HT1080 (cell line): ENCODE results near the gene PTPRN2. TPM values are rescaled to one million over a fixed set of nuclear protein-coding genes. Genes with fewer than 3 reads are reported as not detected.
"Not testable (repeated sequence)": the region's sequence is repeated elsewhere in the genome, so short reads cannot be mapped to it uniquely, and the experiment has no call there.

Source experiments
- DNase-seq: peaks from one replicate; pipeline ENCODE4 v3.0.0-alpha.2; 2015; ENCODE audit warnings: low read depth
- total RNA-seq: library from RNA; depleted of rRNA; stranded (reverse); fragments of >200 nt; shearing (Covaris generic); gene quantifications from 2 replicates; pipeline ENCODE4 v1.2.3, GENCODE V29; 2014

Gene PTPRN2
- total RNA-seq, 1 experiment from 2014 or later = 0.31 TPM

DNA sequence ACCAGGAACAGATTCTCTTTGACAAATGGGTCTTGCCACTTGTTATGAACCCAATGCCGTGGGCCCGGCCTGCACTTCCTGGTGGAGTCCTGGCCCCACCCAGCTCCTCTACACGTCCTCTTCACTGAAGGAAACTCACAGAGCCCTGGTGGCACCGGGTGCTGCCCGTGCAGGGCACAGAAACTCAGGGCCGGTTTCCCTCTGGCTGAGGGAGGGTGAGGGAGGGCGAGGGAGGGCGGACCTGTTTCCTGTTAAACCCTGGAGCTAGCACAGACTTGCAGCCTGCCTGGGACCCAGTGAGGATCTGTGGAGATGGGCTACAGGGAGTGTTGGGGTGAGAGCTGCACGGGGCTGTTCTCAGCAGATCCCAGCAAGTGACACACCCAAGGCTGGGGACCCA is 596.3 kb downstream of the PTPRN2 start:
- no peak for DNase-seq

DNA sequence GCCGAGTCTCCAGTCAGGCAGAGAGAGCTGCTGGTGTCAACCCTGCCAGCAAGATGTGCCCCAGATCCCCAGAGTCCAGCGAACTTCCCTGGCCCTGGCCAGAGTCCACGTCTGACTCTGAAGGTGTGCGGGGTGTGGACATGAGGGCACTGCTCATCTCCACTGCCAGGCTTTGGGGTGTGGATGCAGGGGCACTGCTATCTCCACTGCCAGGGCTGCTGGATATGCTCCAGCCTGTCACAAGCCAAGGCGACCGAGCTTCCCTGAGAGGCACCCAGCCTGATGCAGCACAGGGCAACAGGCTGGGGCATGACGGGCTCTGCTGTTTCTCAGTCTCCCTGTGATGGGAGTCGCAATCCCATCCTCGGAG is 596.8 kb downstream of the PTPRN2 start:
- no peak for DNase-seq

DNA sequence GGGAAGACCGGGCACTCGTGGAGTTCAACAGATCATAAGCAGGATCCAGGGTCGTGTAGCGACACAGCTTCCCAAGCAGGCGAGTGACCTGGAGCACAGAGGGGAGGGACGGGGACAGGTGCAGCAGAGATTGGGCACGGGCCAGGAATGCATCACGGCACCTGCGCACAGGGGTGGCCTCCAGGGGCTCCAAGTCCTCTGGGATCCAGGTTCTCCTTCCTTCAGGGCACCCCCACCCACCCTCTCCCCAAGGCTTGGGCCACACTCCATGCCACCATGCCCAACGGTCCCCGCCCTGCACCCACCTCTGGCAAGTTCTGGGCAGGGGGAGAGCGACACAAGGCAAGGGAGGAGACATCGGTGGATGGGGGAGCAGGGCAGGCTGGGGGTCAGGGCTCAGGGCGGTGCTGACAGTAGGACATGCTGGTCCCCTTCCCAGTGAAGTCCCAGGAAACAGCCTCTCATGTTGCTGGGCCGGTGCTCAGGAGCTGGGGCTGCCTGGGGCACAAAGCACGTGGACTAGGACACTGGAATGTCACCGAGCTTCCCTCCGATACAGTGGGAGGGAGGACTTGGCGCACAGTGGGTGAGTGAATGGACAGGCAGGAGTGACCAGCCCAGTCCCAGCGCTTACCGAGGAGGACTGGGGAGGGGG is 597.3 kb downstream of the PTPRN2 start:
- DNase-seq = no peak

DNA sequence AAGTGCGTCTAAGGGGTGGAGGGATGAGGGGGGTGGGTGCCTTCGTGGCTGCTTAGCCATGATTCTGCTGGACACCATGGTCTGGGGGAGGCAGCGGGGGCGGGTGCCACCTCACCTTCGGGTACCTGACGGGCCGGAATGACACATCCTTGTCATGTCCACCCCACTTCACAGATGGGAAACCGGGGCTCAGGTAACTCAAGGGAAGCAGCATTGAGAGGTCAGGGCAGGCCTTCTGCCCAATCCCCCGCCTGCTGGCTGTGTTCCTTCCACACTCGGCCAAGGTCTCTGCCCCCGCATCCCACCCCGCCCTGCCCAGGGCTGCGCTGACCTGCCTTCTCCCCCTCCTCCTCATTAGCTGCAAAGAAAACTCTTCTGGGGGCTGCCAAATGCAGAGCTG is 598.0 kb downstream of the PTPRN2 start:
- DNase-seq = no peak

DNA sequence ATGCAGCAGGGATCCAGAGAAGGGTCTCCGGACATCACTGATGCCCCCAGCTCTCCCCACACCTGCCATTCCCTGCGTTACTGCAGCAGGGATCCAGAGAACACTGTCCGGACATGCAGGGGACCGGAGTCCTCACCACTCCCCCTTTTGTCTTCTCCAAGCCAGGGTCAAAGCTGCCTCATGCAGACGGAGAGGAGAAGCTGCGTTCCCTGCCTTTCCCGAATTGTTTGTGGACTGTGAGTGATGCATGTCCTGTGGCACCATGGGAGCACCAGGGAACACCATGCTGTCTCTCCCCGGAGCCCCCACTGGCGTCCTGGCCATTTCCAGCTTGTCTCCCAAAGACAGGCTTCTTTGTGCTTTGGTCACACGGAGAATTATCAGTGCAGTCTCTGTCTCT is 599.7 kb downstream of the PTPRN2 start:
- no peak for DNase-seq

DNA sequence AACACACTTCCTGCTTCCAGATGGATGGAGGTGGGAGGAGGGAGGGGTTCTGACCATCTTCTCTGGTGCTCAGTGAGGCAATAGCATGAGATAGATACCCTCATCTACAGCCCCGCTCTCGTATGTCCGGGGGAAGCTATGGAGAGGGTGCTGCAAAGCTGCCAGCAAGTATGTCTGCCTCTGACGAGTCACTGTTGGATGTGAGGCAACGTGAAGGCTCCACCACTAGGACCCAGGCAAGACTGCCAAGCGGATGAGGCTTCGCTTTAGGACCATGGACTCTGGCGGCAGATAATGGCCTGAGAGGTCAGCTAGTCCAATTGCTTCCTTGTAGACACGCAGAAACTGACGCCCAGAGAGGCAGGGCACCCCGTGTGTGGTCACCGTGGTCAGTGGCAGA is 601.6 kb downstream of the PTPRN2 start:
- DNase-seq = no peak

DNA sequence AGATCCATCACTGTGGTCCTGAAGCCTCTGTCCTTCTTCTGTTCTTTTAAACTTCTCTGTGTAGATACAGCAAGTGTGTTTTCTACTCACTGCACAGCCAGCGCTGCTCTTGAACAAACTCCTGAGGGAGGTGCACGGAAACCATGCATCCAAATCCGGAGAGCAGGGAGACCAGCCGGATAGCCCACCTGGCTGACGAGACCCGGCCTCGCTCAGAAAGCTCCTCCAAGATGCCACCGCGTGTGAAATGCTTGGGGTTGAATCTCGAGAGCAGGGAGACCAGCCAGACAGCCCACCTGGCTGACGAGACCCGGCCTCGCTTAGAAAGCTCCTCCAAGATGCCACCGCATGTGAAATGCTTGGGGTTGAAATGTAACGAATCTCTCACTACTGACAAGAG is 602.0 kb downstream of the PTPRN2 start:
- no peak for DNase-seq

DNA sequence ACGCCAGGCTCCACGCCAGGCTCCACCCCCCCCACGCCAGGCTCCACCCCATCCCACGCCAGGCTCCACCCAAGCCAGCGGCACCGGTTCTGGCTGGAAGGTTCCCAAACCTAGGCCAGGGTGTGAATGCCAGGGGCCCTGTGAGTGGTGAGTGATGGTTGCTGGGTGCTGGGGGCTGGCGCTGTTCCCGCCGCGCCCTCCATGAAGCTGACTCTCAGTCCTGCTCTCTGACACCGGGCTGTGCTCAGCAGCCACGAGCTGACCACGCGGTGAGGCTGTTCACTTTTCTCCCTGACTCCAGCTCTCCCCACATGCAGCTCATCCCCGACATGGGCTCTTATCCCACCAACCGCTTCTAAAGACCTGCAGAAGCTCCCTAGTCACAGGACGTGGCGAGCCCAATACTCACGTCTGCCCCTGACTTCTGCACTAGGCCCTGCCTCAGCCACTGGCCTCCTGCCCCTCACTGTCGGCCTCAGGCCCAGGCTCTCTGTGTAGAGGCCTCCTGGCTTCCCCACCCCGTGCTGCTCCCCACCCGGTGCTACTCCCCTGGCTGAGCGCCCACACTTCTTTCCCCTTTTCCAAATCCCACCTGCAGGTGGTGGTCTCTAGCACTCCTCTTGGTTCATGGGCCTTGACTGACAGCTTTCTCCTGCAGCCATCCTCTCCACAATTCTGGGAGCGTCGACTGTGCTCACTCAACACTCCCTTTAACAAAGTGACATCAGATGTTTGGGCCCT is 603.0 kb downstream of the PTPRN2 start:
- DNase-seq = no peak

DNA sequence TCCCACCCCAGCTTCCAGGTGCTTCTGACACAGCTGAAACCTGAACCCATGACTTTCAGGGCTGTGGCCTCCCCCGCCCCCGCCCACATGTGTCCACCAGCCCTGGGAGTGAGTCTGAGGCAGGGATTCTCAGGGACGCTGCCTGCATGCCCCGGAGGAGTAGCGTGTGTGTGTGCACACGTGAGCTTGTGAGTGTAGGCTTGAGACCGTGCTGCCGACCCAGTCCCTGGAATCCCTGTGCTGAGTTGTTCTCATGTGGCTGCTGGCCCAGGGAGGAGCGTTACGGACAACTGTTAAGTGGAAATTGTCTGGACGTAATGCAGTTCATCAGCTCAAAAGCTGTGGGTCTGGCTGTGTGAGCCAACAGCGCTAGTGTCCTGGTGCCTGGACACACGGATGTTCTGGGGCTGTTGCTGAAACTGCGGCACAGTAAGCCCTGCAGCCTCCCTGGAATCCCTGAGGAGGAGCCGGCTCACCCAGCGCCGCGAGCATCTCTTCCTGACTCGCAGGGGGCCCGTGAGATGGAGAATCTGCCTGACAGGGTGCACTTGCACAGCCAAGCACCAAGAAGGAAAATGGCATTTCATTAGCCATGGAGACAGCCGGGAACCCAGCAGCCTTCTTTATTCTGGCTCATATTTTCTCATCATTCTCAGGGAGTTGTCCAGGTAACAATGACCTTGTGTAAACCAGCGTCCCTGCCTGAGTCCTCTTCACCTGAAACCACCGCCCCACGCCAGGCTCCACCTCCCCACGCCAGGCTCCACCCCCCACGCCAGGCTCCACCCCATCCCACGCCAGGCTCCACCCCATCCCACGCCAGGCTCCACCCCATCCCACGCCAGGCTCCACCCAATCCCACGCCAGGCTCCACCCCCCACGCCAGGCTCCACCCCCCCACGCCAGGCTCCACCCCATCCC is 603.9 kb downstream of the PTPRN2 start:
- no peak for DNase-seq

DNA sequence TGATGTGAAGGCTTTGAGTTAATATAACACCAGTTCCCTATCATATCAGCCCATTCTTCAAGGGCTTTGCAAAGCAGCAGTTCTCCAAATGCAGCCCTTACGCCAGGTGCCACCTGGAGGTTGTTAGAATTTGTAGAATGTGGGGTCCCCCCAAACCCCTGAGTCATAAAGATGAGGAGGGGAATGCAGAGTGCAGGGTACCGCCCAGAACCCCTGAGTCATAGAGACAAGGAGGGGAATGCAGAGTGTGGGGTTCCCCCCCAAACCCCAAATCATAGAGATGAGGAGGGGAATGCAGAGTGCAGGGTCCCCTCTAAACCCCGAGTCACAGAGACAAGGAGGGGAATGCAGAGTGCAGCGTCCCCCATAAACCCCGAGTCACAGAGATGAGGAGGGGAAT is 605.8 kb downstream of the PTPRN2 start:
- DNase-seq = no peak

DNA sequence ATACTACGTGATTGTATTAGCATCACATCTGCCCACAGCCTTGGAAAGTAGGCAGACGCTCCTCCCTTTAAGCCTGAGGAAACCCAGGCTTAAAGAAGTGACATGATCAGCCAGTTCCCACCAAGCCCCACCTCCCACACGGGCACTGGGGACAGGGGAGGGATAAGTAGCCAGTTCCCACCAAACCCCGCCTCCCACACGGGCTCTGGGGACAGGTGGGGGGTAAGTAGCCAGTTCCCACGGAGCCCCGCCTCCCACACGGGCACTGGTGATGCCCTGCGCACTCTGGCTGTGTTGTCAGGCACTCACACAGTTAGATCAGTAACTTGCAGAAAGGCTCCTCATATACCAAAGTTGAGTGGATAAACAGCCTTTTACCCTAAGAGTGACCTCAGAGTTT is 606.8 kb downstream of the PTPRN2 start:
- no peak for DNase-seq

DNA sequence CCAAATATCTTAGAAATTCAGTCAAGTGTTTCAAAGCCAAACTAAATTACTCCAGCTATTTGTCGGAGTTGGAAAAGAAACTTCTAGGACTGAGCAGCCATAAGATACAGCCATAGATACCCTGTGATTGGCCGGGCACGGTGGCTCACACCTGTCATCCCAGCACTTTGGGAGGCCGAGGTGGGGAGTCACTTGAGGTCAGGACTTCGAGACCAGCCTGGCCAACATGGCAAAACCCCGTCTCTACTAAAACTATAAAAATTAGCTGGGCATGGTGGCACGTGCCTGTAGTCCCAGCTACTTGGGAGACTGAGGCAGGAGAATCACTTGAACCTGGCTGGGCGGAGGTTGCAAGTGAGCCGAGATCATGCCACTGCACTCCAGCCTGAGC is 607.3 kb downstream of the PTPRN2 start:
- not testable (repeated sequence) for DNase-seq

DNA sequence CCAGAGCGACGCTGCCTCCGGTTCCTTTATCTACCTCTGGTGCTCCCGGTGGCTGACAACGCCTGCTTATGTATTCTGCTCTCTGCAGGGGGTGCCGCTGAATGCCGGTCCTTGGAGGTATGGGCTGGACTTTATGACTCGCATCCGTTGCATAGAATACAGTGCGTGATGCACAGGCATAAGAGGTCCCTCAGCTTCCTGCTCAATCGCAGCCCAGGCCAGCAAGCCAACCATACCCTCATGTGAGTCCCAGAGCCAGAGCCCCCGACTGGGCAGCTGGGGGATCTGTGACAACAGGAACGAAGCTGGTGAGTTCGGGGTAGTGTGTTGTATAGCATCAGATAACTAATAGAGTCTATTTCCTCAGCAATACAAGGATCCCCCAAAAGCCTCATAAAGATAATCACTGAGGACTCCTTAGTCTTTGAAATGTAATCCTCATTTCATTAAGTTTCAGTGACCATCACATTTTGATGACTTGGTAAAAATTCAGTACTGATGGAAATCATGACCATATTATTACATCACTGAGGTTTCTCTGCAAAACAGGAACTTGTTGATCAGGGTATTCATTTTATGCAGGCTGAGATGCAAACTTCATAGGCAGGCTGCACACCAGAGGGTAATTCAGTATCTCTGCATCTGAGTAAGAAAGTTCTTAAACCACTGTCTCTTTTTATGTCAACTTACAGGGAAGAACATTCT is 607.8 kb downstream of the PTPRN2 start:
- DNase-seq = no peak

DNA sequence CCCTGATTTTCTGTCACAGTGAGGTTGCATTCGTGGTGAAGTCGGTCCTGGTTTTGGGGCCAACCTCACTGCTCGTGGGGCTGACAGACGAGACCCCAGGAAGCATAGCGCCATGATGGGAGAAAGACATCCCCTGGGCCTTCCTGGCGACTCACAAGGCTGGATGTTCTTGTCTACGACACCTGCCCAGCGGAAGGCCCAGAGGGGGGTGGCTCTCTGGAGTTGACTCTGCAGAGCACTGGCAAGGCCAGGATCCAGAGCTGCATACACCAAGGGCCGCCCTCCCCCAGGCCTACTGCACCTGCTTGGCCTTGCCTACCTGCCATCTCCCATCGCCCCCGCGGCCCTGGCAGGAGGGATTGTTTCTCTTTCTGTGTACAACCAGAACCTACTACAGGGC is 608.9 kb downstream of the PTPRN2 start:
- DNase-seq = no peak

DNA sequence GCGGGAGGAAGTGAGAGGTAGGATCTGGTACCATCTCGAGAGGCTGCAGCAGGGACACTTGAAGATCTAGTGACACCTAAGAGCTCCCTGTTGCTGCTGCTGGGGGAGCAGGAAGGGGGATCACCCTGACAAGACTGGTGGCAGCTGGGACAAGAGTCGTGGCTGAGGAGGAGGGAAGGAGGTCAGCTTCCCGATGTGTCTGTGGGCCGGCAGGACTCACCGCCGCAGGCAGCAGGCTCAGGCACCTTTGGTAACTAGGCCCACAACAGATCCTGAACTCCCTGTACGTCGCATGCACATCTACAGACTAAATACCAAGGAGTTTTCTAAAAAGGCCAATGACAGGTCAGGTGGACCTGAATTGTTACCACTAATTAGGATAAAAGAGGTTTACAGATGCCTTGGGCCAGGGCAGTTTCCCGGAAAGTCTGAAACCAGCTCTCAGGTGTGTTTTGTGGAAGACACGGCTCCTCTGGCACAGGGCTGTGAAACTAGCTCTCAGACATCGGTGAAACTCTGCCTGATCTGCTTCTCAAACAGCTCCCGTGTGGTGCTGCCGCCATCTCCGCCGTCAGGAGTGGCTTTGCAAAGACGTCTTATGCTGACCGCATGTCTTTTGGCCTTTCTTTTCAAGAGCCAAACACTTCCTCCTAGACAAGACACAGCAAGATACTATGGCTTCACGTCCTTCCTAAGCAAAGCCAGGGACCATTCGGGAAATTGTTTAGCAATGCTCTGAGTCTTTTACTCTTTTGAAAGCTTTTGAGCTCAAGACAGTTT is 609.7 kb downstream of the PTPRN2 start:
- DNase-seq = no peak

DNA sequence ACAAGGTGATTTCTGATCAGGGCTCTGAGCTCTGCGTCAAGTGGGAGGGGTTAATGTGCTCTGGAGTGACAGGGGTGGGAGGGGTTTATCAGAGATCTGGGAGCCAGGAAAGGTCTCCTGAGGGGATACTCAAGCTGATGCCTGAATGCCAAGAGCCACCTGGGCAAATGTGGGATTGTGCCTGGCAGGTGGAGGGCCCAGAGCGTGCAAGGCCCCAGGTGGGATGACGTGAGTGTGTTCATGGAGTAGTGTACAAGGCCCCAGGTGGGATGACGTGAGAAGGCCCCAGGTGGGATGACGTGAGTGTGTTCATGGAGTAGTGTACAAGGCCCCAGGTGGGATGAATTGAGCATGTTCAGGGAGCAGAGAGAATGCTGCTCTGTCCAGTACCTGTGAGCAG is 610.3 kb downstream of the PTPRN2 start:
- no peak for DNase-seq

DNA sequence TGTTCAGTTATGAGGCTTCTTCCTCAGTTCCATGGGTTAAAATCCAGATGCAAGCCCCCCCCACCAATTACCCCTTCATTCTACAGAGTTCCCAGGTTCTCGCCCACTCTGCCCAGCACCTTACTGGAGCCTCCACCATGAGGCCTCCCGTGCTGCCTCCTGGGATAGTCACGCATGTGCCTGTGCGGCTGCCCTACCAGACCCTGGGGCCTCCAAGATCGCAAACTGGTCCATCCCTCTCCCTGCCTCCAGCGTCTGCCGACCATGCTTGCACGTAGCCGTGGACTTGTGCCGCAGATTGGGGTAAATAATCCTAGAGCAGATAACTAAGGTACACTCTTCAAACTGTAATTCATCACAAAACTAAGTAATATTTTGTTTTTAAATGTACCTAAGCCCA is 611.2 kb downstream of the PTPRN2 start:
- no peak for DNase-seq

DNA sequence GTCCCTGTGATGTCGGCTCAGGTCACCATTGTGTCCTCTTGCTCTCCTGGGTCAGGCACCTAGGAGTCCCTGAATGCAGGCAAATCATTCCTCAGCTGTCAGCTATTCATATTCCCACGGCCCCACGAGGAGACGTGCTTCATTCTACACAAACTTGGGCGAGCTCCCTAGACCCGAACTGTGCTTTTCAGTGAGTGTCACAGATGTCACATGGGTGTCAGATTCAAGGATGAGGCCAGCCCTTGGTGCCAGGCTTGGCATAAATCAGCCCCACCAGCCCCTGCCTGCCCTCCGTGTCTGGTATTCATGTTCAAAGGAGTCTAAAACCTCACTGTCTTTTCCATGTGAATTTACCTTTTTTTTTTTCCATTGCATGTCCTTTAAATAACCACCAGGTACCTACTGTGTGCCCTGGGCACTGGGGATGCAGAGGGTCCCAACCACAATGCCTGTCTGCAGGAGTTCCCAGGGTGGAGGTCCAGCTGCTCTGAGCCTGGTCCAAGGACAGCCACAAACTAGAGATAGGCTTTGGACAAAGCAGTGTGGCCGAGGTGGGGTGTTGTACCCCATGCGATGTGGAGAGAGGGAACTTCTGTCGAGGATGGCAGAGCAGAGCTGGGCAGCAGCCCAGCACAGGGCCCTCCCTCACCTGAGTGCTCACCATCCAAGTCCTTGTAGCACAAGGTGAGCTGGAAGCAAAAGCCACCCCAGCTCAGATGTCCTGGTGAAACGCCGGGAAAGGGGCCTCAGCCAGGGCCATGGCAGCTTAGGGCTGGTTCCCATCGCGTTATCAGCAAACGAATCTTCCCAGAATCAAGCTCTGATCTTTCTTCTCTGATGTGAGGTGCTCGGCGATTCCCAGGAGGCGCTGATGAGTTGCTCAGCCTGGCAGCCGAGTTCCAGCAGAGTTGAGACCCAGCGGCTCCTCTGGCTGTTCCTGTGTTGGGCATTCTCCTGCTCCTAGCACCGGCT is 611.9 kb downstream of the PTPRN2 start:
- no peak for DNase-seq

DNA sequence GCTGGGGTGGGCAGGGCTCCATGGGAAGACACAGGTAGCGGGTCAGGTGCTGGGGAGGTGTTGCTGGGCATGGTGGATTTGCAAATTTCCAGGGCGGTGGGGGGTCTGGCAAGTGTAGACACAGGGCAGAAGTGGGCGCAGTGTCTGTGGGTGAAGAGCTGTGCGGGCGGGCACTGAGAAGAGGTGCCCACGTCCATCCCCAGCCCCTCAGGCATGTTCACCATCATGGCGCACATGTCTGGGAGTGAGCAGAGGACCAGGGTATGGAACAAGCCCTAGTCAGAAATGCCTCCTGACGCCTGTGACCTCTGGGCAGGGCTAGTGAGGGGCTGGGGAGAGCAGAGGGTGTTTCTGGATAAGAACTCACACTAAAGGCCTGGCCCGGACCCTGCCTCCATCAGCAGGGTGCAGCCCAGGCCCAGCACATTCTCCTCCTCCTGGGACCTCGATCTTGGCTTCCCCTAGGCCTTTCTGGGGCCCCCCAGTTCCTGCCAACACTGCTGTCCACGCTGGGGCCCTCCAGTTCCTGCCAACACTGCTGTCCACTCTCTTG is 612.9 kb downstream of the PTPRN2 start:
- DNase-seq = no peak
